ACHN (cell line): ENCODE results near the gene LRP8.
A peak's percentile ranks its signal among the peaks of the same experiment; 100 is the strongest.

ENCODE experiments used
- DNase-seq: peaks from one replicate; pipeline ENCODE4 v3.0.0-alpha.2; 2015
- in situ Hi-C: cut with HindIII; loops from 2 replicates; pipeline ENCODE4 v1.10.0; 2017; ENCODE audit warnings: low sequenced_read_pairs, low pct_ligation_motif_present, low pct_unique_long_range_greater_than_20kb

LRP8 gene

GRCh38 chr1:53279296-53280200 lies 48.3 kb downstream of the LRP8 start:
- DNase-seq: no peak
- in situ Hi-C loops: no loop called here

- peak; percentile 40 for DNase-seq
- in situ Hi-C loops: no loop called here
These were observed 49.6 kb downstream of the LRP8 start for GRCh38 chr1:53278298-53278725.

DNA sequence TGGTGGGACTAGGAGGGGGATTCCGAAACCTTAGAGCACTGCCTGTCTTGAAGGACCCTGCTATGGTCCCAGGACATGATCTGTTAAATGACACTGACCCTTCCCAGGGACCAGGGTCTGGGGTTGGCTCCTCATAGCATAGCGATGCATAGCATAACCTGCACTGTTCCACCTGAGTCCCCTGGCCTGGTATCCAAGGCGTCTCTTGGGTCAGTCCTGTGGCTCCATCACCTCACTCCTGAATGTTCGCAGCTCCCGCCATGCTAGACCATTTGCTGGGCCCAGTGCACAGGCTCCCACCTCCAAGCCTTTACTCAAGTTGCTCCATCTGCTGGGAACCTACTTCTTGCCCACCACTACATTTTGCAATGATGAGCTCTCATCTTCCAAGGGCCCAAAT lies 50.5 kb downstream of the LRP8 start:
- no peak for DNase-seq
- in situ Hi-C loops: no loop called here

DNA sequence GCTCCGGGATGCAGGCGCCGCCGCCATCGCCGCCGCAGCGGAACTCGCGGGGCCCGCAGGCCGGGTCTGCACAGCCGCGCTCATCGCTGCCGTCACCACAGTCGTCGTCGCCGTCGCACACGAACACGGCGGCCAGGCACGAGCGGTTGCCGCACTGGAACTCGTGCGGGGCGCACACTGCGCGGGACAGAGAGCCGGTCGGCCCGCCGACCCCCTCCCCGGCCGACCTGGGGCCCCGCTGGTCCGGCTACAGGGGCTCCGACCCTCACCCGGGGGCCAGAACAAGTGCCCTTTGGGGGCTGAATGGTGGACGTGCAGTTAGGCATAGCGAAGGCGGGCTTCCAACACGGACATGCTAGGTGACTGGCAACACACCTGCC lies 51.0 kb downstream of the LRP8 start:
- in situ Hi-C loops: no loop called here
- no peak for DNase-seq

GRCh38 chr1:53276153-53276901 lies 51.5 kb downstream of the LRP8 start:
- no peak for DNase-seq
- in situ Hi-C loops: no loop called here

- DNase-seq: no peak
- in situ Hi-C loops: no loop called here
These were observed 52.3 kb downstream of the LRP8 start for GRCh38 chr1:53275566-53275965.

- DNase-seq: no peak
- in situ Hi-C loops: no loop called here
These were observed 53.2 kb downstream of the LRP8 start for GRCh38 chr1:53274541-53275185.

- no peak for DNase-seq
- in situ Hi-C loops: no loop called here
These were observed 53.8 kb downstream of the LRP8 start for GRCh38 chr1:53274026-53274425.

DNA sequence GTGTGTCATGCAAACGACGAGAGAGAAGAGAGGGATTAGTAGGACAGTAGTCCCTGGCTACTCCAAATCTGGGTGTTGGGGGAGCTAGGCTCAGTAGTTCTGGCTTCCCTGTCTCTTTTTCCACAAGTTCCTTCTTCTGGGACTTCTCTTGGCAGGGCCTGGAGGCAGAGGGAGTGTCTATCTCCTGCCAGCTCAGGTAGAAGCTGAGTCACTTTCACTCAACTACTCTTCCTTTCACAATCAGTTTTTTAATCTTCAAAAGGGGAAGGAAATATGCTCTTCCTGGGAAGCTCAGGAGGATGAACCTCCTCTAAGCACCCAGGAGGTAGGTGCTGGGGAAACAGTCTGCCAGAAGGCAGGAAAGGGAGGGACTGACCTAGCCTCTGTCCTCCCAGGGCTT lies 54.3 kb downstream of the LRP8 start:
- in situ Hi-C loops: no loop called here
- DNase-seq: no peak

DNA sequence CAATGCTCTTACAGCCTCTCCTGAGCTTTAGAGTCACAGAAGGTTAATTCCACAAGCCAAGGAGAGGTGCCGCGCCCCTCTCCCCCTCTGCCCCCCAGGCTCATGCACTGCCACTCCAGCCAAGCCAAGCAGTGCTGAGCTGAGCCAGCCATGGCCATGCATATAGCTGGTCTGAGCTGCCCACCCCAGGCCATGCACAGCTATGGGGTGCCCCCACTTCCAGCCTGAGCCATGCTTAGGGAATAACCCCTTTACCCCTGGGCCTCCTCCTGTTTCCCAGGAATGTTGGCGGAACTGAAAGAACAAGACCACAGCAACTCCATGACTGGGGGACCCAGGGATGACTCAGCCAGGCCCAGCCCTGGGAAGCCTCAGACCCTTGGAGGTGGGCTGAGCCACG lies 55.5 kb downstream of the LRP8 start:
- in situ Hi-C loops: no loop called here
- DNase-seq: no peak

DNA sequence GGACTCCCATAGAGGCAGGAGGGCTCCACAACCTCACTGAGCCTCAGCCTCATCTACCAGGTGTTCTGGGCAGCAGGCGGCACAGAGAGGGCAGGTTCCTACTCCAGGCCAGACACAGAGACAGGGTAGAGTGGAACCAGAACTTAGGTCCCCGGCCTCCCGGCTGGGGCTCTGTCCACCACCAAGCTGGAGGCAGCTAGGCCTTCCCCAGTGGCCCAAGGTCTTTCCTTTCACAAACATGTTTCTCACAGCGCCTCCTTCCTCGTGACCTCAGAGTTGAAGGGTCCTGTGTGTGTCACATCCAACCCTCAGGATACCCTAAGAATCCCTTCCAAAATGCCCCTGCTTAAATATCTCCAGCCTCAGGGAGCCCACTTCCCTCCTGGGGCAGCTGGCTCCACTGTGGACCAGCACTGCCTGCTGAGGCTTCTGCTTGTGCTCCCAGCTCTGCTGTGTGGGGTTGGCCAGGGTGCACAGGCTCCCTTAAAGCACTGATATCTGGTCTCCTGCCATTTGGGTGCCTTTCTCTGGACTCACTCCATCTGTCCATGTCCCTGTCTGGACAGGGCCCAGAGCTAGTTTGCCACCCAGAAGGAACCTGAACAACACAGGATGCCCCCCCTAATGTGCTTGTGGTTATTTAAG lies 56.3 kb downstream of the LRP8 start:
- in situ Hi-C loops: no loop called here
- DNase-seq: no peak

- in situ Hi-C loops: no loop called here
- no peak for DNase-seq
These were observed 57.0 kb downstream of the LRP8 start for GRCh38 chr1:53270873-53271272.

DNA sequence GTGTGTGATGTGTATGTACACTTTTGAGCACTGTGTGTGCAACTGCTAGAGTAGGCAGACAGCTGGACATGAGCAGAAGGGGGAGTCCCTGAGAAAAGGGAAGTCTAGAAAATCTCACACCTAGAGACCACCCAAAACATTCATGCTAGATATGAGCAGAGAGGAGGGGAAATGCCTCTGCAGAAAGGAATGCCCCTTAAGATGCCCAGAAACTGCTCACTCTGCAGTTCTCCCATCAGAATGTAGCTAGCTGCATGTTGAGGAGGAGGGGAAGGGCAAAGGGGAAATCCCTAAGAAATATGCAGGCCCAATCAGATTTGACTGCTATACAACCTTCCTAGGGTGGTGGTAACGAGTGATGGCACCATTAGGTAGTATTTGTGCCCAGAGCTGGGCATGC lies 57.8 kb downstream of the LRP8 start:
- DNase-seq: no peak
- in situ Hi-C loops: no loop called here

DNA sequence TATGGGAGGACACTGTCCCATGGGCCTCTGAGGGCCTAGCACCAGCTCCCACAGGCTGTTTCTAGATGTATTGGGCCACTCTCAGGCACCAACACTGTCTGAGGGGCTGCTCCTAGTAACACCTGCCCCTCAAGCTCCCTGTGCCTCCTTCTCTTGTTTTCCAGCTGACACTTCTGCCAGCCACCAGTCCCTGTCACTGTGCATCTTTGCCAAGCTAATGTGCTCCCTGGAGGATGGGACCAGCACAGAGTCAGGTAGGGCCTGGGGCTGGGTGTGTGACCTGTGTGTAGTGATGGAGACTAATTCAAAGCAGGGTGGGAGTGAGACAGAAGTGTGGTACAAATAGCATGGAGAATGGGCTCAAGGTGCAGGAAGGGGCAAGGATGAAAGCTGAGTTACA lies 60.1 kb downstream of the LRP8 start:
- DNase-seq: no peak
- in situ Hi-C loops: no loop called here

- peak; percentile 23 for DNase-seq
- in situ Hi-C loops: no loop called here
These were observed 61.8 kb downstream of the LRP8 start for GRCh38 chr1:53266038-53266437.

GRCh38 chr1:53265581-53265980 lies 62.3 kb downstream of the LRP8 start:
- in situ Hi-C loops: no loop called here
- no peak for DNase-seq

DNA sequence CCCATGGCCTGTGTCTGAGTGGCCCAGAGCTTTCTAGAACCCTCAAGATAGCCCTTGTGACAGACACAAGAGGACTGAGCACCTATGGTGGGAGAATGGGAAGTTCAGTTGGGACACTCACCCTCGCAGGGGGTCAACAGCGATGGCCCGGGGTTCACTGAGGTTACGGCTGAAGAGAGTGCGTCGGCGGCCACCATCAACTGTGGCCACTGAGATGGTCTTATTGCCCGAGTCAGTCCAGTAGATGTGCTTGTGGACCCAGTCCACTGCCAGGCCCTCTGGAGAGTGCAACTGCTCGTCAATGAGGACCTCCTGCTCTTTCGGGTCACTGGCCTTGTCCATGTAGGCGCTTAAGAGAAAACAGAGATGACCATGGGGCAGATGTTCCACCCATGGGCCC lies 63.8 kb downstream of the LRP8 start:
- no peak for DNase-seq
- in situ Hi-C loops: no loop called here

DNA sequence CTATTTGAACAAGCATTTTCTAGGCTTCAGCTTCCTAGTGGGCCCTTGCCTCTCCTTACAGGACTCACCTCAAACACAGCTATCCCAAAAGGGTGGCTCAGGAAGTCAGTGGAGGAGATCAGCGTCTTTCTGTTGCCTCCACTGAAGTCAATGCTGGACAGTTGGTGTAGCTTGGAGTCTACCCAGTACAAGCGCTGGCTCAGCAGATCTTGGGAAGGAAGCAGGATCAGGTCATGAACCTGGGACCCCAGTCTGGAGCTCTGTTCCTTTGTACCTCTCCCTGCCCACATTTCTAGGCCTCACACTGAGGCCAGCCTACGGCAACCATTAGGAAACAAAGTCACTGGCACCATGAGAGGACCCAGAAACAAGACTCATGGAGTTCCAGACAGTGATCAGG lies 65.9 kb downstream of the LRP8 start:
- in situ Hi-C loops: no loop called here
- DNase-seq: no peak

DNA sequence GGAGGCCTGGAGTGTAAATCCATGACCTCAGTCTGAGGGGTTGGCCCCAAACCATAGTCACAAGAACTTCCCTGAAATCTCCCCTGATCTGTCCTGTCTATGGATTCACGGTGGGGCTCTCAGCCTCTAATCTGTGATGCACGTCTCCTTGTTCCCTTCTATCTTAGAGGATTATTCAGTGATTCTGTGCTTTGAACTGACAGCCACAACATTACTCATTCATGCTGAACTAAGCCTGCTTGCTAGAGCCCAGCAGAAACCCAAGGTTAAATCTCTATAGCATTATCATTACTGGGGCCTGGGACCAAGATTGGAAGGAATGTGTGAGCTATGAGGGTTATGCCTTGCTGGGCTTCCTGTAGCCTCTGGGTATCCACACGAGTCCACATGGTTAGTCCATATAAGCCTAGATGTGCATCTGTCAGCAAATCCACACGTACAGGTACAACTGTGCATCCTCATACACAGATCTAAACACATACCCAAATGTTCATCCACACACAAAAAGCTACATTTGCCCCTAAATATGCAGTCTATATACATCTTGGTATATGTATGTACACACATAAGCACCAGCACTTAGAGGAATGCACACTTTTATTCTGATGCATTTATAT lies 67.1 kb downstream of the LRP8 start:
- in situ Hi-C loops: no loop called here
- no peak for DNase-seq
